Measurements from ENCODE around the gene ZNF236. TPM values are rescaled to one million over a fixed set of nuclear protein-coding genes. Genes with fewer than 3 reads are reported as not detected.

ZNF236 gene
- total RNA-seq, 2 experiments from 2014 or later: 25.7 to 27.9 TPM

DNA sequence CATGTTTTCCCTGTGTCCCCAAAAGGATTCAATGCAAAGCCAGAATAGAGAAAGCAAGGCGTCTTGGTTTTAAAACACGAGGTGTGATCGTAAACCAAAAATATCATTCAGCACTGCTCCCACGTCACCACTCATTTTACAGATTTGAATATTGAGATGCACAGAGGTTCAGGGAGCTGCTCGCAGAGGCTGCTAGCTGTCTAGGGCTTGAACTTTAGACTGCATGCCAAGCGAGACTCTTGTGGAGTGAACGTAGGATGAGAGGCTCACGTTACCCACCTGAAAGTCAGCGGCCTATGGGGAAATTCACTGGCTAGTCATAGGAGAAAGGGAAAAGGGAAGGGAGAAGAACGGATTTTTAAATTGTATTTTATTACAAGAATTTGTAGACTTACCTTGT, 180.1 kb downstream of the ZNF236 start:
- DNase-seq (no peak), ATAC-seq (ENCODE audit: poor library complexity) (no peak)
- Mint-ChIP-seq H3K27ac (no peak overlapping the region), H3K27me3 (no peaks in the 10 kb centered on the region), H3K4me1 (ENCODE audit: low read depth) (peaks cover 31% of the 10 kb centered on the region), H3K4me3 (no peak overlapping the region), H3K9me3 (no peaks in the 10 kb centered on the region), H3K36me3 (ENCODE audit: low read depth) (no peaks in the 10 kb centered on the region)
- intact Hi-C loops (cut with DNase I, micrococcal nuclease): loop anchor here (5.0 kb wide), 4 partner anchors 120 to 650 kb away; partner anchors contain the start of gene MBP (in 1 of the 2)
- Histone ChIP-seq H3K4me1 (ENCODE audit: insufficient read depth, low read length) (peaks cover 36% of the 10 kb centered on the region), H3K36me3 (ENCODE audit: insufficient read depth, low read length) (peaks cover 5% of the 10 kb centered on the region), H3K27ac (ENCODE audit: low read depth in 1 of 2, low read length in 2 of 2) (no peak overlapping the region), H3K4me3 (ENCODE audit: low read length) (no peak overlapping the region), H3K27me3 (ENCODE audit: control insufficient read depth in 1 of 2, insufficient read depth in 2 of 2, low read length in 2 of 2) (no peaks in the 10 kb centered on the region), H3K9me3 (ENCODE audit: control insufficient read depth in 1 of 2, insufficient read depth in 1 of 2, low read length in 2 of 2) (no peaks in the 10 kb centered on the region)
- ChIA-PET POLR2A (no interaction called here), CTCF (no interaction called here)
- TF ChIP-seq, protein P1, sequence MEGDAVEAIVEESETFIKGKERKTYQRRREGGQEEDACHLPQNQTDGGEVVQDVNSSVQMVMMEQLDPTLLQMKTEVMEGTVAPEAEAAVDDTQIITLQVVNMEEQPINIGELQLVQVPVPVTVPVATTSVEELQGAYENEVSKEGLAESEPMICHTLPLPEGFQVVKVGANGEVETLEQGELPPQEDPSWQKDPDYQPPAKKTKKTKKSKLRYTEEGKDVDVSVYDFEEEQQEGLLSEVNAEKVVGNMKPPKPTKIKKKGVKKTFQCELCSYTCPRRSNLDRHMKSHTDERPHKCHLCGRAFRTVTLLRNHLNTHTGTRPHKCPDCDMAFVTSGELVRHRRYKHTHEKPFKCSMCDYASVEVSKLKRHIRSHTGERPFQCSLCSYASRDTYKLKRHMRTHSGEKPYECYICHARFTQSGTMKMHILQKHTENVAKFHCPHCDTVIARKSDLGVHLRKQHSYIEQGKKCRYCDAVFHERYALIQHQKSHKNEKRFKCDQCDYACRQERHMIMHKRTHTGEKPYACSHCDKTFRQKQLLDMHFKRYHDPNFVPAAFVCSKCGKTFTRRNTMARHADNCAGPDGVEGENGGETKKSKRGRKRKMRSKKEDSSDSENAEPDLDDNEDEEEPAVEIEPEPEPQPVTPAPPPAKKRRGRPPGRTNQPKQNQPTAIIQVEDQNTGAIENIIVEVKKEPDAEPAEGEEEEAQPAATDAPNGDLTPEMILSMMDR (IDR thresholded peaks at IDR 0.05): no peak

DNA sequence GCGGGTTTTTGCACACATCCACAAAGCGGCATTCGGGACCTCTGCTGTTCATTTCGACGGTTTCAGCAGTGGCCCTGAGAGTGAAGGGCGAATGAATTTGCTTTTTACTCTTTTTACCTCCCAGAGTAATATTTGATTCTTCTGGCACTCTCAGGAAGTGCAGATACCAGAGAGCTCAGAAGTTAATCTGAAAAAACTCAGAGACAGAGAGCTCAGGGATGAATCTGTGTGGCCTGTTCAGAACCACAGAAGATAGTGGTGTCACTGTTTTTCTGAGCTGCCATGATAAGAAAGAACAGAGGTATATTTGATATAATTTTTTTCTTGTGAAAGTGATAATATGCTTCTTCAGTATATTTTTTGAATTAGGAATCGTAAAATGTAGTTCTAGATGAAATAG, 181.0 kb downstream of the ZNF236 start:
- peaks cover 5% of the 10 kb centered on the region for H3K36me3 ChIP-seq (ENCODE audit: insufficient read depth, low read length)
- Mint-ChIP-seq H3K27ac (no peak overlapping the region), H3K36me3 (ENCODE audit: low read depth) (no peaks in the 10 kb centered on the region), H3K9me3 (no peaks in the 10 kb centered on the region), H3K4me1 (ENCODE audit: low read depth) (peaks cover 31% of the 10 kb centered on the region), H3K4me3 (no peak overlapping the region), H3K27me3 (no peaks in the 10 kb centered on the region)
- H3K4me3 ChIP-seq (ENCODE audit: low read length): no peak overlapping the region
- H3K27me3 ChIP-seq (ENCODE audit: control insufficient read depth in 1 of 2, insufficient read depth in 2 of 2, low read length in 2 of 2): no peaks in the 10 kb centered on the region
- no peaks in the 10 kb centered on the region for H3K9me3 ChIP-seq (ENCODE audit: control insufficient read depth in 1 of 2, insufficient read depth in 1 of 2, low read length in 2 of 2)
- intact Hi-C loops (cut with DNase I, micrococcal nuclease): loop anchor here (5.0 kb wide), 4 partner anchors 119 to 649 kb away; partner anchors contain the start of gene MBP (in 1 of the 2)
- TF ChIP-seq, protein P1 (IDR thresholded peaks at IDR 0.05): no peak
- no peak overlapping the region for H3K27ac ChIP-seq (ENCODE audit: low read depth in 1 of 2, low read length in 2 of 2)
- CTCF ChIA-PET: no interaction called here
- ATAC-seq (ENCODE audit: poor library complexity) (no peak), DNase-seq (no peak)
- POLR2A ChIA-PET: no interaction called here
- H3K4me1 ChIP-seq (ENCODE audit: insufficient read depth, low read length): peaks cover 36% of the 10 kb centered on the region

- ATAC-seq (ENCODE audit: poor library complexity) (peak; percentile 77), DNase-seq (peak in 5 of 14 experiments; percentile 16 to 49 (median 42))
- peaks cover 36% of the 10 kb centered on the region for H3K4me1 ChIP-seq (ENCODE audit: insufficient read depth, low read length)
- H3K27ac ChIP-seq (ENCODE audit: low read depth in 1 of 2, low read length in 2 of 2): peak overlapping the region in 1 of 2 donors; percentile 44
- CTCF ChIA-PET: interaction anchor here (1.4 kb wide), 1 partner anchor 50 kb away, joined by 3 read pairs; no protein-coding TSS in a partner anchor
- Mint-ChIP-seq H3K36me3 (ENCODE audit: low read depth) (peaks cover 8% of the 10 kb centered on the region), H3K4me3 (peak overlapping the region; percentile 68), H3K4me1 (ENCODE audit: low read depth) (peaks cover 31% of the 10 kb centered on the region), H3K27ac (peak overlapping the region; percentile 84), H3K27me3 (no peaks in the 10 kb centered on the region), H3K9me3 (no peaks in the 10 kb centered on the region)
- H3K9me3 ChIP-seq (ENCODE audit: control insufficient read depth in 1 of 2, insufficient read depth in 1 of 2, low read length in 2 of 2): no peaks in the 10 kb centered on the region
- peaks cover 19% of the 10 kb centered on the region for H3K36me3 ChIP-seq (ENCODE audit: insufficient read depth, low read length)
- peak overlapping the region; percentile 29 for H3K4me3 ChIP-seq (ENCODE audit: low read length)
- TF ChIP-seq, protein P1 (IDR thresholded peaks at IDR 0.05): no peak
- POLR2A ChIA-PET: interaction anchor here (0.9 to 1.2 kb wide), 4 partner anchors 49 to 128 kb away, joined by 3 to 5 read pairs (median 4); partner anchors contain the start of gene MBP
- no peaks in the 10 kb centered on the region for H3K27me3 ChIP-seq (ENCODE audit: control insufficient read depth in 1 of 2, insufficient read depth in 2 of 2, low read length in 2 of 2)
- intact Hi-C loops (cut with DNase I, micrococcal nuclease): loop anchor here (2.0 to 5.0 kb wide), 5 partner anchors 58 to 648 kb away; partner anchors contain the start of gene MBP (in 1 of the 2)
Observed at GRCh38 chr18:77004555-77005380, 182.4 kb downstream of the ZNF236 start.
